SK-N-SH treated with all-trans-retinoic acid at 6 μM for 48 hours (cell line): Measurements from ENCODE around the gene LGMN.
"Not testable (repeated sequence)": the region's sequence is repeated elsewhere in the genome, so short reads cannot be mapped to it uniquely, and the experiment has no call there.

Source experiments
- ATAC-seq: fragments of 200-7000 bp; cut with Tn5 transposase; 3 replicates; pipeline ENCODE4 v1.9.1; 2020; ENCODE audit warnings: mild to moderate bottlenecking, moderate library complexity
- ARNTL ChIP-seq: fragments of 450-650 bp; formaldehyde crosslinking; IDR thresholded peaks from 2 replicates; pipeline ENCODE4 v1.5.0; 2020; ENCODE audit warnings: low read depth, mild to moderate bottlenecking, moderate library complexity, borderline replicate concordance
- BACH2 ChIP-seq: fragments of 250-450 bp; sonication (Bioruptor Pico); IDR thresholded peaks from 2 replicates; pipeline ENCODE4 v1.9.0; 2021; ENCODE audit warnings: mild to moderate bottlenecking, borderline replicate concordance
- CSDC2 ChIP-seq: fragments of 250-450 bp; sonication (Bioruptor Pico); IDR thresholded peaks from 2 replicates; pipeline ENCODE4 v1.5.0; 2020; ENCODE audit warnings: mild to moderate bottlenecking, moderate library complexity
- ESRRG ChIP-seq: fragments of 250-450 bp; sonication (Bioruptor Pico); IDR thresholded peaks from 2 replicates; pipeline ENCODE4 v1.6.1; 2021; ENCODE audit warnings: mild to moderate bottlenecking
- ISL1 ChIP-seq: fragments of 250-450 bp; sonication (Bioruptor Pico); IDR thresholded peaks from 2 replicates; pipeline ENCODE4 v2.1.2; 2022; ENCODE audit warnings: mild to moderate bottlenecking, moderate library complexity
- OSR1 ChIP-seq: fragments of 250-450 bp; sonication (Bioruptor Pico); IDR thresholded peaks from 2 replicates; pipeline ENCODE4 v1.8.0; 2022; ENCODE audit warnings: moderate library complexity, mild to moderate bottlenecking, inconsistent platforms
- PPARA ChIP-seq: fragments of 250-450 bp; sonication (Bioruptor Pico); IDR thresholded peaks from 2 replicates; pipeline ENCODE4 v1.5.0; 2020; ENCODE audit warnings: mild to moderate bottlenecking, borderline replicate concordance
- RARB ChIP-seq: fragments of 250-450 bp; sonication (Bioruptor Pico); IDR thresholded peaks from 2 replicates; pipeline ENCODE4 v1.8.0; 2021; ENCODE audit warnings: mild to moderate bottlenecking, moderate library complexity
- SNAI2 ChIP-seq: fragments of 250-450 bp; sonication (Bioruptor Pico); IDR thresholded peaks from 2 replicates; pipeline ENCODE4 v1.5.0; 2020; ENCODE audit warnings: mild to moderate bottlenecking, moderate library complexity
- TCF4 ChIP-seq: fragments of 250-450 bp; sonication (Bioruptor Pico); IDR thresholded peaks from 2 replicates; pipeline ENCODE4 v1.8.0; 2021; ENCODE audit warnings: mild to moderate bottlenecking, moderate library complexity, borderline replicate concordance
- TSHZ2 ChIP-seq: fragments of 250-450 bp; sonication (Bioruptor Pico); IDR thresholded peaks from 2 replicates; pipeline ENCODE4 v1.5.0; 2020; ENCODE audit warnings: mild to moderate bottlenecking, moderate library complexity
- ZC3H10 ChIP-seq: fragments of 250-450 bp; sonication (Bioruptor Pico); IDR thresholded peaks from 2 replicates; pipeline ENCODE4 v1.5.1; 2021; ENCODE audit warnings: mild to moderate bottlenecking, moderate library complexity
- ZFP3 ChIP-seq: fragments of 250-450 bp; sonication (Bioruptor Pico); IDR thresholded peaks from 2 replicates; pipeline ENCODE4 v1.5.0; 2020; ENCODE audit warnings: mild to moderate bottlenecking, moderate library complexity
- ZFP30 ChIP-seq: fragments of 450-650 bp; formaldehyde crosslinking; IDR thresholded peaks from 2 replicates; pipeline ENCODE4 v1.5.0; 2022; ENCODE audit warnings: mild to moderate bottlenecking, moderate library complexity
- ZNF565 ChIP-seq: fragments of 450-650 bp; formaldehyde crosslinking; conservative IDR thresholded peaks from 2 replicates; pipeline ENCODE4 v1.5.0; 2020; ENCODE audit warnings: low read depth, mild to moderate bottlenecking, moderate library complexity
- ZNF70 ChIP-seq: fragments of 450-650 bp; formaldehyde crosslinking; IDR thresholded peaks from 2 replicates; pipeline ENCODE4 v1.5.0; 2020; ENCODE audit warnings: mild to moderate bottlenecking, moderate library complexity
- ZNF8 ChIP-seq: fragments of 450-650 bp; formaldehyde crosslinking; IDR thresholded peaks from 2 replicates; pipeline ENCODE4 v1.5.0; 2020; ENCODE audit warnings: mild to moderate bottlenecking, moderate library complexity
- TF ChIP-seq, protein P1 (sequence below): fragments of 250-450 bp; sonication (Bioruptor Pico); IDR thresholded peaks from 2 replicates; pipeline ENCODE4 v1.5.1; 2021; ENCODE audit warnings: mild to moderate bottlenecking, moderate library complexity
- TF ChIP-seq, protein P2 (sequence below): fragments of 250-450 bp; sonication (Bioruptor Pico); IDR thresholded peaks from 2 replicates; pipeline ENCODE4 v1.8.0; 2020; ENCODE audit warnings: mild to moderate bottlenecking, moderate library complexity, borderline replicate concordance

Gene LGMN

DNA sequence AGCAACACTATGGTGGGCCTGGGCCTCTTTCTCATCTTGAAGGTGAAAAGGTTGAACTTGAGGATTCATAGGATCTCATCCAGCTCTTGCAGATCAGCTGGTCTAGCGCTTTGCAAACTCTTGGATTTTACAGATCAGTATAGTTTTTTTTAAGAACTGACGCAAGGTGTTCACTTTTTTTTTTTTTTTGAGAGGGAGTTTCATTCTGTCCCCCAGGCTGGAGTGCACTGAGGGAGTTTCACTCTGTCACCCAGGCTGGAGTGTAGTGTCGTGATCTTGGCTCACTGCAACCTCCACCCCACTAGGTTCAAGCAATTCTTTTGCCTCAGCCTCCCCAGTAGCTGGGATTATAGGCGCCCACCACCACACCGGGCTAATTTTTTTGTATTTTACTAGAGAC is 20.4 kb upstream of the LGMN start:
- no peak for ATAC-seq
- TF ChIP-seq ZC3H10 (no peak), ZNF8 (CRISPR knock-in tag) (no peak), OSR1 (CRISPR knock-in tag) (no peak), ARNTL (CRISPR knock-in tag) (no peak), SNAI2 (CRISPR knock-in tag) (no peak), TCF4 (CRISPR knock-in tag) (no peak), ISL1 (no peak), TSHZ2 (CRISPR knock-in tag) (no peak), PPARA (CRISPR knock-in tag) (no peak), ZNF70 (CRISPR knock-in tag) (no peak), BACH2 (no peak), ZFP3 (CRISPR knock-in tag) (no peak)
- TF ChIP-seq, protein P1, sequence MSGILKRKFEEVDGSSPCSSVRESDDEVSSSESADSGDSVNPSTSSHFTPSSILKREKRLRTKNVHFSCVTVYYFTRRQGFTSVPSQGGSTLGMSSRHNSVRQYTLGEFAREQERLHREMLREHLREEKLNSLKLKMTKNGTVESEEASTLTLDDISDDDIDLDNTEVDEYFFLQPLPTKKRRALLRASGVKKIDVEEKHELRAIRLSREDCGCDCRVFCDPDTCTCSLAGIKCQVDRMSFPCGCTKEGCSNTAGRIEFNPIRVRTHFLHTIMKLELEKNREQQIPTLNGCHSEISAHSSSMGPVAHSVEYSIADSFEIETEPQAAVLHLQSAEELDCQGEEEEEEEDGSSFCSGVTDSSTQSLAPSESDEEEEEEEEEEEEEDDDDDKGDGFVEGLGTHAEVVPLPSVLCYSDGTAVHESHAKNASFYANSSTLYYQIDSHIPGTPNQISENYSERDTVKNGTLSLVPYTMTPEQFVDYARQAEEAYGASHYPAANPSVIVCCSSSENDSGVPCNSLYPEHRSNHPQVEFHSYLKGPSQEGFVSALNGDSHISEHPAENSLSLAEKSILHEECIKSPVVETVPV (CRISPR knock-in tag) = no peak
- TF ChIP-seq, protein P2, sequence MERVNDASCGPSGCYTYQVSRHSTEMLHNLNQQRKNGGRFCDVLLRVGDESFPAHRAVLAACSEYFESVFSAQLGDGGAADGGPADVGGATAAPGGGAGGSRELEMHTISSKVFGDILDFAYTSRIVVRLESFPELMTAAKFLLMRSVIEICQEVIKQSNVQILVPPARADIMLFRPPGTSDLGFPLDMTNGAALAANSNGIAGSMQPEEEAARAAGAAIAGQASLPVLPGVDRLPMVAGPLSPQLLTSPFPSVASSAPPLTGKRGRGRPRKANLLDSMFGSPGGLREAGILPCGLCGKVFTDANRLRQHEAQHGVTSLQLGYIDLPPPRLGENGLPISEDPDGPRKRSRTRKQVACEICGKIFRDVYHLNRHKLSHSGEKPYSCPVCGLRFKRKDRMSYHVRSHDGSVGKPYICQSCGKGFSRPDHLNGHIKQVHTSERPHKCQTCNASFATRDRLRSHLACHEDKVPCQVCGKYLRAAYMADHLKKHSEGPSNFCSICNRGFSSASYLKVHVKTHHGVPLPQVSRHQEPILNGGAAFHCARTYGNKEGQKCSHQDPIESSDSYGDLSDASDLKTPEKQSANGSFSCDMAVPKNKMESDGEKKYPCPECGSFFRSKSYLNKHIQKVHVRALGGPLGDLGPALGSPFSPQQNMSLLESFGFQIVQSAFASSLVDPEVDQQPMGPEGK (CRISPR knock-in tag) = no peak

GRCh38 chr14:92768236-92768635 is 19.8 kb upstream of the LGMN start:
- ATAC-seq = not testable (repeated sequence)

DNA sequence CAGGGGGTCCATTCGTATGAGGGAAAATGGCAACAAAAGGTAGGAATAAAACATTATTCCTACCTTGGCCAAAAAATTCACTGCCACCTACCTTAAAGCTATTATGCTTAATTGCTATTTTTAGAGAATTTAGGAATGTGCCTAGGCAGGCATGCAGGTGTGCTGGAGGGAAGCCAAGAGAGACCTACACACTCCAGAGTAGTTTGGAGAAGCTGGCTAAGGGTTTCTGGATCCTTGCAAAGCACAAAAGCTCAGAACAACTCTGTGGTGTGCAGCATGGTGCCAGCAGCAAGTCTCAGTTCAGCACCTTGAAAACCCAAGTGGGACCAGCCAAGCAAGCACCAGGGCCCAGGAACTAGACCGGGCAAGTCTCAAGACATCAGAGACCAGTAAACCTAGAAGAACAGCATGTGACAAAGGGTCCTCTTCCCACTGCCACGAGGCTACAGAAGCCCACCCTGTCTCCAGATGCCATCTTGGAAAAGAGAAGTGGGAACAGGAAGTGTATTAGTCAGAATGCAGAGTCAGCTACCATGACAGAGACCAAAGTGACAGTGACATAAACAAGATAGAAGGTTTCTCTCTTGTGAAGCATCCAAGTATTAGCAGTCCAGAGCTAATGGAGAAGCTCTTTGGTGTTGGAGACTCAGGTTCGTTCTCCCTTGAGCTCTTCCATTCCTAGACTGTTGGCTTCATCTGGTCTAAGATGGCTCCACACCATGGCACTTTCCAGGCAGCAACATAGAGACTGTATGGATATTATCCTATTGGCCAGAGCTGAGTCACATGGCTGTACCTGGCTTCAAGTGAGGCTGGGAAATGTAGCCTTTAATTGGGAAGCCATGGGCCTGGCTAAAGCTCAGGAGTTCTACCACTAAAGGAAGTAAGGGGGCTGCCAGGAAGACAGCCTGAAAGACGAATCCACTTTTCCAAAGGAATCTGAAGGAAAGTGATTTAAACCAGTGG is 15.5 kb upstream of the LGMN start:
- peak; percentile 27; the same call in 1 of the 3 replicates for ATAC-seq

GRCh38 chr14:92760524-92760805 is 12.0 kb upstream of the LGMN start:
- ATAC-seq = no peak
- TF ChIP-seq ZFP3 (CRISPR knock-in tag) (no peak), TCF4 (CRISPR knock-in tag) (no peak), CSDC2 (CRISPR knock-in tag) (no peak), RARB (CRISPR knock-in tag) (no peak), ESRRG (CRISPR knock-in tag) (no peak), ZFP30 (no peak), BACH2 (no peak), ZNF8 (CRISPR knock-in tag) (no peak), TSHZ2 (CRISPR knock-in tag) (no peak), ZNF565 (no peak), ZC3H10 (no peak), SNAI2 (CRISPR knock-in tag) (no peak), PPARA (CRISPR knock-in tag) (no peak)
- TF ChIP-seq, protein P2 (CRISPR knock-in tag) = no peak
